ENCODE data around the gene TANK.

DNA sequence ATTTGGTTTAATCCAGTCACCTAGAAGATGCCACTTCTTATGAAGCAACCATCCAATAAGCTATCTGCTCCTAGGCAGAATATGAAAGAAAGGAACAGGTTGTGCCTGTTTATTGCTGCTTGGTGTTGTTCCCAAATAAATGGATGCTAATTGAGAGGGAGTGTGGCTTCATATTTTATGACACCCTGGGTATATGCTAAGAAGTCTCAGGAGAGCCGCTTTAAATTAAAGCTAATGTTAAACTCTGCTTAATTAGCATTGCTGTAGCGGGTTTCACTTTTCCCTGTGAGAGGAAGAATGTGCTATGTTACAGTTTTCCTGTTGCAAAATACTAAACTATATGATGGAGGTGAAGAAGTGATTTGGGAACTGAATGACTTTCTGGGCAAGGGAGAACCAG lies 48.7 kb upstream of the TANK start:
- TF ChIP-seq, protein P1, sequence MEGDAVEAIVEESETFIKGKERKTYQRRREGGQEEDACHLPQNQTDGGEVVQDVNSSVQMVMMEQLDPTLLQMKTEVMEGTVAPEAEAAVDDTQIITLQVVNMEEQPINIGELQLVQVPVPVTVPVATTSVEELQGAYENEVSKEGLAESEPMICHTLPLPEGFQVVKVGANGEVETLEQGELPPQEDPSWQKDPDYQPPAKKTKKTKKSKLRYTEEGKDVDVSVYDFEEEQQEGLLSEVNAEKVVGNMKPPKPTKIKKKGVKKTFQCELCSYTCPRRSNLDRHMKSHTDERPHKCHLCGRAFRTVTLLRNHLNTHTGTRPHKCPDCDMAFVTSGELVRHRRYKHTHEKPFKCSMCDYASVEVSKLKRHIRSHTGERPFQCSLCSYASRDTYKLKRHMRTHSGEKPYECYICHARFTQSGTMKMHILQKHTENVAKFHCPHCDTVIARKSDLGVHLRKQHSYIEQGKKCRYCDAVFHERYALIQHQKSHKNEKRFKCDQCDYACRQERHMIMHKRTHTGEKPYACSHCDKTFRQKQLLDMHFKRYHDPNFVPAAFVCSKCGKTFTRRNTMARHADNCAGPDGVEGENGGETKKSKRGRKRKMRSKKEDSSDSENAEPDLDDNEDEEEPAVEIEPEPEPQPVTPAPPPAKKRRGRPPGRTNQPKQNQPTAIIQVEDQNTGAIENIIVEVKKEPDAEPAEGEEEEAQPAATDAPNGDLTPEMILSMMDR (conservative IDR thresholded peaks at IDR 0.05 in 1 of 2, IDR thresholded peaks at IDR 0.05 in 1 of 2; ENCODE audit: low read depth in 1 of 2, low read length in 2 of 2) = no peak
- no peak for TF ChIP-seq EZH2 (IDR thresholded peaks at IDR 0.05; ENCODE audit: low read length, missing control alignments)

Data from fibroblast of lung (primary cell).